BLaER1 (cell line): Measurements from ENCODE around the gene ORM2.

Source experiments
- H3K27ac ChIP-seq: shearing (Covaris generic); formaldehyde crosslinking; 2 replicates; pipeline ENCODE4 v1.8.1; 2022
- H3K27me3 ChIP-seq: shearing (Covaris generic); formaldehyde crosslinking; 2 replicates; pipeline ENCODE4 v1.8.1; 2022
- H3K36me3 ChIP-seq: shearing (Covaris generic); formaldehyde crosslinking; 2 replicates; pipeline ENCODE4 v1.8.1; 2022
- H3K4me1 ChIP-seq: shearing (Covaris generic); formaldehyde crosslinking; 2 replicates; pipeline ENCODE4 v1.8.1; 2022
- H3K4me2 ChIP-seq: shearing (Covaris generic); formaldehyde crosslinking; 2 replicates; pipeline ENCODE4 v1.8.1; 2022
- H3K4me3 ChIP-seq: shearing (Covaris generic); formaldehyde crosslinking; 2 replicates; pipeline ENCODE4 v1.8.1; 2022
- H3K9ac ChIP-seq: shearing (Covaris generic); formaldehyde crosslinking; 2 replicates; pipeline ENCODE4 v1.8.1; 2022
- H3K9me3 ChIP-seq: shearing (Covaris generic); formaldehyde crosslinking; 2 replicates; pipeline ENCODE4 v1.8.1; 2022
- H4K20me1 ChIP-seq: shearing (Covaris generic); formaldehyde crosslinking; 2 replicates; pipeline ENCODE4 v1.8.1; 2022
- Cebpa-rat ChIP-seq: shearing (Covaris generic); IDR thresholded peaks from 2 replicates; pipeline ENCODE4 v1.8.1; 2022

ORM2 gene

DNA sequence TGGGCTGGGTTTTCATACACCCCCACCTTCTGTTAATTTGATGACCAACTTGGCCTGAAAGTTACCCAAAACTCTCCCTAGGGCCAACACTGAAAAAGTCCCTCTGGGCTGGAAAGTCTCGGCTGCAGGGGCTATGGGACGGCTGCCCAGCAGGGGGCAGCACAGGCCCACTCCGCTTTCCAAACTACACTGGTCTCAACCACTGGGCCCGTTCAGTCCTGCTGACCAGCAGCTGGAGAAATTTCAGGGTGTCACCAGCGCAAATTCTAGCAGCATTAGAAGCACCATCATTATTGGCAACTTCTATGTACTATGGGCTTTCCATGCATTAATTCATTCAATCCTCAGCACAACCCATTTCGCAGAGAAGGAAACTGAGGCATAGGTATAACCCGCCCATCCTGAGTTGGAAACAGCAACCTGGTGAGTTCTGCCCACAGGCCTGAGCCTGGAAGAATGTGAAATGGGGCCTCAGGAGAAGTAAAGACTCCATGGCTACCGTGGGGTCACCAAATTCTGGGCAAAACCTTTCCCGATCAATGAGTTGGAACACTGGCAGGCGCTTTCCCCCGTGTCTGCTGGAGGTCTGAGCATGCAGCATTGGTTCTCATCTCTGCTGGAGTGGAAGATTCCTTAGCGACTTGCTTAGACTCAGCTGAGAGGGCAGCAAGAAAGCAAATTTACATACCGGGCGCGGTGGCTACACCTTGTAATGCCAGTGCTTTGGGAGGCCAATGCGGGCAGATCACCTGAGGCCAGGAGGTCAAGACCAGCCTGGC, 9.7 kb downstream of the ORM2 start:
- H3K27me3 ChIP-seq, result no peaks in the 10 kb centered on the region

GRCh38 chr9:114341152-114341830, 11.6 kb downstream of the ORM2 start:
- Histone ChIP-seq H3K36me3 (peaks cover 99% of the 10 kb centered on the region), H3K4me1 (peaks cover 3% of the 10 kb centered on the region), H3K9me3 (no peaks in the 10 kb centered on the region), H3K27me3 (no peaks in the 10 kb centered on the region), H3K4me2 (no peak overlapping the region), H3K27ac (no peak overlapping the region), H4K20me1 (peaks cover 47% of the 10 kb centered on the region), H3K4me3 (no peak overlapping the region), H3K9ac (no peak overlapping the region)
- TF ChIP-seq Cebpa-rat, result no peak

More for the DNA sequence above, 9.7 kb downstream of the ORM2 start:
- H3K36me3 ChIP-seq, result peaks cover 99% of the 10 kb centered on the region
- peaks cover 47% of the 10 kb centered on the region for H4K20me1 ChIP-seq
- no peak overlapping the region for H3K4me2 ChIP-seq
- no peaks in the 10 kb centered on the region for H3K9me3 ChIP-seq
- no peak overlapping the region for H3K9ac ChIP-seq
- H3K27ac ChIP-seq, result no peak overlapping the region
- no peak for TF ChIP-seq Cebpa-rat
- H3K4me1 ChIP-seq, result peaks cover 10% of the 10 kb centered on the region
- no peak overlapping the region for H3K4me3 ChIP-seq

DNA sequence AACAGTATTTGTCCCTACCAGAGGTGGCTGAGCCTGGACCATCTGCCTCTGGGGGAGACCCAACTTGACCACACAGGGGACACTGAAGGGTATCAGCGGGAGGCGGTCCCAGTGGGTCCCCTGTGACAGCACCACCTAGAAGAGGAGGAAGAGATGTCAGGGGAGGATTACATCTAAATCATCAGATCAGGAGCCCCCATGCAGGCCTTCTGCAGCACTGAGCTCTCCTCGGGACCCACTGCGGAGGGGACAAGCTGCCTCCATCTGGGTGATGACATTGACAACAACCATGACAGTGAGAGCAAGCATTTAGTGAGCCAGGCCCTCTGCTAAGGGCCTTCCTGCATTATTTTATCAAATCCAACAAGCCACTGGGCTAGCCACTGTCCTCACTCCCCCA, 12.3 kb downstream of the ORM2 start:
- Histone ChIP-seq H3K27ac (no peak overlapping the region), H3K9me3 (no peaks in the 10 kb centered on the region), H3K4me2 (no peak overlapping the region), H3K4me1 (no peaks in the 10 kb centered on the region), H3K27me3 (no peaks in the 10 kb centered on the region), H3K4me3 (no peak overlapping the region), H3K9ac (no peak overlapping the region), H4K20me1 (peaks cover 47% of the 10 kb centered on the region), H3K36me3 (peaks cover 99% of the 10 kb centered on the region)
- TF ChIP-seq Cebpa-rat, result no peak

DNA sequence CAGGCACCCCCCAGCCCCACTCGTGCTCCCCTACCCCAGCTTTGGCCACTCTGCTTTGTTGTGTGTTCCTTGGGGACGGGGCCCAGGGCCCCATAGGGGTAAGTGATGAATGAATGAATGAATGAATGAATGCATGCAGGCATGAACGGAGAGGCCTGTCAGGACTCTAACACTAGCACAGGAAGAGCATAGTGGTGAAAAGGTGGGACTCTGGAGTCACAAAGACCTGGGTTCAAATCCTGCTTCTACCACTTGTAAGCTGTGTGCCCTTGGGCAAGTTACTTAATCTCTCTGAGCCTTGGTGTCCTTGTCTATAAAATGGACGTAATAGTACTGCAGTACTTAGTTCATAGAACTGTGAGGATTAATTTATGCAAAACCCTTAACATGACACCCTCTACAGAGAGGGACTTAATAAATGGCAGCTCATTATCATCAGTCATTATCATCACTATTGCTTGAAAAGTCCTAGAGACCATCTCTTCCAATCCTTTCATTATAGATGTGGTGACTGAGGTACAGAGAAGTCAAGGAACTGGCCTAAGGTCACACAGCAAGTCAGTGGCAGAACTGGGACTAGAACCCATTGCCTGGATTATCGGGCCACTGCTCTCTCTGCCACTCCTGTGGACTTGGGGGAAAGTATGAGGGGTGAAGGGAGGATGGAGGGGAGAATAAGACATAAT, 13.2 kb downstream of the ORM2 start:
- Histone ChIP-seq H3K9me3 (no peaks in the 10 kb centered on the region), H3K36me3 (peaks cover 99% of the 10 kb centered on the region)
- TF ChIP-seq Cebpa-rat, result no peak

GRCh38 chr9:114343471-114344187, 14.0 kb downstream of the ORM2 start:
- H4K20me1 ChIP-seq, result peaks cover 54% of the 10 kb centered on the region
- H3K36me3 ChIP-seq, result peaks cover 99% of the 10 kb centered on the region
- no peak overlapping the region for H3K4me2 ChIP-seq
- H3K4me3 ChIP-seq, result no peak overlapping the region
- H3K27ac ChIP-seq, result no peak overlapping the region
- H3K9ac ChIP-seq, result no peak overlapping the region
- no peaks in the 10 kb centered on the region for H3K27me3 ChIP-seq
- H3K9me3 ChIP-seq, result no peaks in the 10 kb centered on the region
- H3K4me1 ChIP-seq, result peaks cover 12% of the 10 kb centered on the region
- no peak for TF ChIP-seq Cebpa-rat

More for the DNA sequence above, 13.2 kb downstream of the ORM2 start:
- Histone ChIP-seq H3K4me3 (no peak overlapping the region), H3K27ac (no peak overlapping the region), H4K20me1 (peaks cover 52% of the 10 kb centered on the region), H3K9ac (no peak overlapping the region), H3K4me1 (peaks cover 5% of the 10 kb centered on the region), H3K4me2 (no peak overlapping the region), H3K27me3 (no peaks in the 10 kb centered on the region)

DNA sequence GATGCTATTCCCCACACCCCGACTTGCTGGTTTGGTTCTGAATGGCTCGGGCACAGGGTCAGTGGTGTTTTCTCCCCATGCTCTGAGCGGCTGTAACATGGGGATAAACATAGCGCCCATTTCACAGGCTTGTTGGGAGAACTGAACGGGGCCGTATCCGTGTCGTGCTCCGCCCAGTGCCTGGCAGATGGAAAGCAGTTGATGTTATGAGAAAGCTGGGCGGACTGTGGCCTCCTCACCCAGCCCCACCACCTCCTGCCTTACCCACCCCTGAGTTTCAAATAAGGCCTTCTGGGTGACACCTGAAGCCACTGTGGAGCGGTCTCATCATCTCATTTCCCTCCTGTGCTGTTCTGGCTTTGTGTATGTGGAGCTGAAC, 14.5 kb downstream of the ORM2 start:
- no peak overlapping the region for H3K4me3 ChIP-seq
- peaks cover 95% of the 10 kb centered on the region for H3K36me3 ChIP-seq
- no peak overlapping the region for H3K4me2 ChIP-seq
- 0 out of 2 replicates have a peak overlapping the region, but pooled peaks have one; percentile 24 for H3K9ac ChIP-seq
- H3K9me3 ChIP-seq, result no peaks in the 10 kb centered on the region
- H3K4me1 ChIP-seq, result peaks cover 18% of the 10 kb centered on the region
- TF ChIP-seq Cebpa-rat, result no peak
- H3K27ac ChIP-seq, result no peak overlapping the region
- peaks cover 50% of the 10 kb centered on the region for H4K20me1 ChIP-seq
- H3K27me3 ChIP-seq, result no peaks in the 10 kb centered on the region

DNA sequence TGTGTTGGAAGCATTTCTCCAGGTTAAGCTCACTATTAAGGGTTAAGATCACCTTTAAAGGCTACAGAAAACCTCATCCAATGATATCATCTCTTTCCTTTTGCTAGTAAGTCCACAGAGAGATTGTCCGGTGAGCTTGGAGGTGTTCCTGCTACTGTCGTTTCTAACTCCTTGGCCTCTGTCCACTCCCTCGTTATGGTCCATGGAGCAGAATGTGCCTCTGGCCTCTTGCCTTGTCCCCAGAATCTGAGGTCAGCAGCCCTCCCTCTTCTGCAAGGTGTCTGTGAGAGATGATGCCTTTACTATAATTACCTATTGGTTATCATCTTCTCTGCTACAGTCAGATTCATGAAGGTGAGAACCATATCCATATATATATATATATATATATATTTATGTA, 15.0 kb downstream of the ORM2 start:
- H3K36me3 ChIP-seq, result peaks cover 94% of the 10 kb centered on the region
- peaks cover 50% of the 10 kb centered on the region for H4K20me1 ChIP-seq
- H3K4me3 ChIP-seq, result no peak overlapping the region
- H3K9ac ChIP-seq, result 0 out of 2 replicates have a peak overlapping the region, but pooled peaks have one; percentile 24
- H3K4me2 ChIP-seq, result no peak overlapping the region
- TF ChIP-seq Cebpa-rat, result no peak
- H3K9me3 ChIP-seq, result no peaks in the 10 kb centered on the region
- H3K4me1 ChIP-seq, result peaks cover 23% of the 10 kb centered on the region
- H3K27ac ChIP-seq, result no peak overlapping the region
- H3K27me3 ChIP-seq, result no peaks in the 10 kb centered on the region

GRCh38 chr9:114345493-114346065, 15.9 kb downstream of the ORM2 start:
- no peak overlapping the region for H3K9ac ChIP-seq
- H3K36me3 ChIP-seq, result peaks cover 94% of the 10 kb centered on the region
- no peak overlapping the region for H3K27ac ChIP-seq
- no peak for TF ChIP-seq Cebpa-rat
- H3K4me3 ChIP-seq, result no peak overlapping the region
- H3K4me1 ChIP-seq, result peaks cover 32% of the 10 kb centered on the region
- no peaks in the 10 kb centered on the region for H3K27me3 ChIP-seq
- H4K20me1 ChIP-seq, result peaks cover 48% of the 10 kb centered on the region
- no peak overlapping the region for H3K4me2 ChIP-seq
- H3K9me3 ChIP-seq, result no peaks in the 10 kb centered on the region

GRCh38 chr9:114346146-114346545, 16.5 kb downstream of the ORM2 start:
- H3K36me3 ChIP-seq, result peaks cover 94% of the 10 kb centered on the region
- H3K9me3 ChIP-seq, result no peaks in the 10 kb centered on the region
- H4K20me1 ChIP-seq, result peaks cover 45% of the 10 kb centered on the region
- H3K27ac ChIP-seq, result no peak overlapping the region
- TF ChIP-seq Cebpa-rat, result no peak
- peaks cover 35% of the 10 kb centered on the region for H3K4me1 ChIP-seq
- no peak overlapping the region for H3K9ac ChIP-seq
- H3K27me3 ChIP-seq, result no peaks in the 10 kb centered on the region
- H3K4me3 ChIP-seq, result no peak overlapping the region
- no peak overlapping the region for H3K4me2 ChIP-seq
